ENCODE results near the gene TYK2.
"Not testable (repeated sequence)": the region's sequence is repeated elsewhere in the genome, so short reads cannot be mapped to it uniquely, and the experiment has no call there.

Gene TYK2

DNA sequence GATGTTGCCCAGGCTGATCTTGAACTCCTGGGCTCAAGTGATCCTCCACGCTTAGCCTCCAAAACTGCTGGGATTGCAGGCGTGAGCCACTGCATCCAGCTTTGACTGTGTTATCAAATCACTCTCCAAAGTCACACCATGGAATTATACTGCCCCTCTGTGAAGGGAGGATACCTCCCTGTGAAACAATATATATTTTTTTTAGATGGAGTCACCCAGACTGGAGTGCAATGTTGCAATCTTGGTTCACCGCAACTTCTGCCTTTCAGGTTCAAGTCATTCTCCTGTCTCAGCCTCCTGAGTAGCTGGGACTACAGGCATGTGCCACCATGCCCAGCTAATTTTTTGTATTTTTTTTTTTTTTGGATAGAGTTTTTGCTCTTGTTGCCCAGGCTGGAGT is 7.7 kb downstream of the TYK2 start:
- no peak for DNase-seq (ENCODE audit: low spot score)

GRCh38 chr19:10368101-10368803 is 12.1 kb downstream of the TYK2 start:
- no peak for DNase-seq (ENCODE audit: low spot score)

DNA sequence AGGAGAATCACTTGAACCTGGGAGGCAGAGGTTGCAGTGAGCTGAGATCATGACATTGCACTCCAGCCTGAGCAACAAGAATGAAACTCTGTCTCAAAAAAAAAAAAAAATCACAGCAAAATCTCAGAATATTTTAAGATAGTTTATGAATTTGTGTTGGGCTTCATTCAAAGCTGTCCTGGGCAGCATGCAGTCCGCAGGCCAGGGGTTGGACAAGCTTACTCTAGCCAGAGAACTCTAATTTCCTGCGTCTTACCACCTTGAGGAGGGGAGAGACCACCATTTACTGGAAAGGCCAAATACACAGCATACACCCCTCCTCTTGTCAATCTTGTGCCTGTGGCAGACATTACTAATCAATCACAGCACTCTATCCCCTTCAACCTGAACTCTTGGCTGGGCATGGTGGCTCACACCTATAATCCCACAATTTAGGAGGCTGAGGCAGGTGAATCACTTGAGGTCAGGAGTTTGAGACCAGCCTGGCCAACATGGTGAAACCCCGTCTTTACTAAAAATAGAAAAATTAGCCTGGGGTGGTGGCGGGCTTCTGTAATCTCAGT is 13.3 kb downstream of the TYK2 start:
- DNase-seq (ENCODE audit: low spot score): not testable (repeated sequence)

- no peak for DNase-seq (ENCODE audit: low spot score)
These were observed 14.9 kb downstream of the TYK2 start for GRCh38 chr19:10365518-10365917.

DNA sequence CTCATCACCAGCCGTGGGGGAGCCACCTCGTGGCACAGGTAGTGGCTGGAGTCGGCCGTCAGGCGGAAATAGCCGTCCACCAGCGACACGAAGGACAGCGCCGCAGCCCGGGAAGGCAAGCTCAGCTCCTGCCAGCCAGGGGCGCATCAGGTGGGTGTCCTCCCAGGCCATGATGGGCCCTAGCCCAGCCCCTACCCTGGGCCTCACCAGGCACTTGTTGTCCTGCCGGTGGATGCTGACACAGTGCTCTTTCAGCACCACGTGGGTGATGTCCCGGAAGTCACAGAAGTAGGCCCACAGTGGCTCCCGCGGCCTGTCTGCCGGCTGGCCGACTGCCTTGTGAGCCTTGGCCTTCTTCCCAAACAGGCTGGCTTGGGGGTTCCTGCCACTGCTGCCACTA is 15.7 kb downstream of the TYK2 start:
- no peak for DNase-seq (ENCODE audit: low spot score)

GRCh38 chr19:10363789-10364281 is 16.5 kb downstream of the TYK2 start:
- no peak for DNase-seq (ENCODE audit: low spot score)

GRCh38 chr19:10362259-10362658 is 18.1 kb downstream of the TYK2 start:
- no peak for DNase-seq (ENCODE audit: low spot score)

GRCh38 chr19:10361569-10362011 is 18.8 kb downstream of the TYK2 start:
- no peak for DNase-seq (ENCODE audit: low spot score)

- no peak for DNase-seq (ENCODE audit: low spot score)
These were observed 23.9 kb downstream of the TYK2 start for GRCh38 chr19:10356431-10356830.

GRCh38 chr19:10353793-10354391 is 26.5 kb downstream of the TYK2 start:
- DNase-seq (ENCODE audit: low spot score): peak; percentile 95

- peak; percentile 92 for DNase-seq (ENCODE audit: low spot score)
These were observed 27.4 kb downstream of the TYK2 start for GRCh38 chr19:10352764-10353671.

GRCh38 chr19:10346509-10346908 is 33.9 kb downstream of the TYK2 start:
- no peak for DNase-seq (ENCODE audit: low spot score)

DNA sequence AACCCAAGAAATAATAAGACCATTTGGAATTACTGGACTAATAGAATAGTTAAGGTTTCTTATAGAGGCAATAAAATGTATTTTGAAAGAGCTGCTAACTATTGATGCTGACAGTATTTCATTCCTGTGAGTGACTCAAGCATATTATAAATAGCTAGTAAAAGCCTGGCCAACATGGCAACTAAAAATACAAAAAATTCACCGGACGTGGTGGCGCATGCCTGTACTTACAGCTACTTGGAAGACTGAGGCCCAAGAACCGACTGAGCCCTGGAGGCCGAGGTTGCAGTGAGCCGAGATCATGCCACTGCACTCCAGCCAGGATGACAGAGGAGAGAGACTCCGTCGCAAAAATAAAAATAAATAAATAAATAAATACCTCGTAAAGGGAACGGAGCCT is 35.6 kb downstream of the TYK2 start:
- DNase-seq (ENCODE audit: low spot score): no peak

DNA sequence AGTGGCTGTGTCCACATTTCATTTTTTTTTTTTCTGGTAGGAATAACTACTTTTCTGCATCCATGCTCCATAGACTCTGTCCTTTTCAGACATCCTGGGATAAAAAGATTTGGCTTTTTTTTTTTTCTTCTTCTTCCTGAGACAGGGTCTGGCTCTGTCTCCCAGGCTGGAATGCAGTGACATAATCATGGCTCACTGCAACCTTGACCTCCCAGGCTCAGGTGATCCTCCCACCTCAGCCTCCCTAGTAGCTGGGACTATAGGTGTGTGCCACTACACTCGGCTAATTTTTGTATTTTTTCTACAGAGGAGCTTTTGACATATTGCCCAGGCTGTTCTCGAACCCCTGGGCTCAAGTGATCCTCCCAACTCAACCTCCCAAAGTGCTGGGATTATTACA is 36.9 kb downstream of the TYK2 start:
- DNase-seq (ENCODE audit: low spot score): no peak

DNA sequence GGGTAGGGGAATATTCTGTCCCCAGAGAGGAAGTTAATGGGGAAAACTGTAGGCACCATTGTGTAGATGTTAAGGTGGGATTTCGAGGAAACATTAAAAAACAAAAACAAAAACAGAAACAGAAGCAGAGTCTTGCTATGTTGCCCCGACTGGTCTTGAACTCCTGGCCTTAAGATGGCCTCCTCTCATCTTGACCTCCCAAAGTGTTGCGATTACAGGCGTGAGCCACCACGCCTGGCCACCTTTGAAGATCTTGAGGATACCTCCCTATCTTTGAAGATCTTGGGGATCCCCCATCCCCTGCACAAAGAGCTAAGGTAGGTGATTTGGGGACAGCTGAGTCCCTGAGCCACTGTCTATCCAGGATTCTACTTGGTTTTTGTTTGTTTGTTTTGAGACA is 40.4 kb downstream of the TYK2 start:
- DNase-seq (ENCODE audit: low spot score): no peak

DNA sequence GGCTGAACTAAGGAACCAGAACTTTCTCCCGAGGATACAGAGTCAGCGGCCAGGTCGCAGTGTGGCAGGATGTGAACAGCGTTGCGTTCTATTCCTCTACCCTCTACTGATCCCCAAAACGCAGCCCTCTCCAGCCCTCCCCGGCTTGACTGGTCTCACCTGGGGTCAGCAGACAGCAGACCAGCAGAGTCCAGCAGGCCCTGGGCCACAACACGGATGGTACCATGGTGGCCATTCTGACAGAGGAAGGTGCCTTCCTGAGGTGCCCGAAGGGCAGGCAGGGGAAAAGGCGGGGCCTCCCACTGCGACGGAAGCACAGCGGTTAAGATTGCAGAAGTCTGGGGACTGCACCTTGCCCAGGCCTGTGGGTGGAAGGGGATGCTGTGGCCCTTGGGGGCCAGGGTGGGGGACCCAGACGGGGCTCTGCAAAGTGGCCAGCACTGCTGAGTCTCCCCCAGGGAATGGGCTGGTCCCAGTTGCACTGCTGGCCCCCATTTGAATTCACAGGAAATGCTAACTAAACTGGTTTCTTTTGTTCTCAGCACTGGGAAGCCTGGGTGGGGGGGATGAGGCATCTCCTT is 40.9 kb downstream of the TYK2 start, which contains the start of gene ICAM3:
ICAM3 (minus strand) TSS at position 245 of the 581 bp plus-strand sequence; CDS start at position 235, 10 bp downstream.
- DNase-seq (ENCODE audit: low spot score): no peak

DNA sequence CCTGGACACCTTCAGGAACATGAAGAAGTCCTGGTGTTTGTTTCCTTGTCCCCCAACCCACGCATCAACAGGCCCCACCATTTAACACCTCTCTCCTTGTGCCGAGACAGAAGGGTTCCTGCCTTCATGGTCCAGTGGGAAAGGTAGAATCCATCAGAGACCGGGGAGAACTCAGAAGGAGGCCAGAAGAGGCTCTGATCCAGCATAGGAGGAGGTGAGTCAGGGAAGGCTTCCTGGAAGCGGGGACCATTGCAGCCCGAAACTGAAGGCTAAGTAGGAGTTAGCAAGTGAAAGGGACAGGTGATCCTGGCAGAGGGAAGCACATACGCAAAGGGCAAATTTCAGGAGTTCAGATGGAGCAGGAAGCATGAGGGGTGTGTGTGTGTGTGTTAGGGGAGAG is 41.4 kb downstream of the TYK2 start:
- no peak for DNase-seq (ENCODE audit: low spot score)

DNA sequence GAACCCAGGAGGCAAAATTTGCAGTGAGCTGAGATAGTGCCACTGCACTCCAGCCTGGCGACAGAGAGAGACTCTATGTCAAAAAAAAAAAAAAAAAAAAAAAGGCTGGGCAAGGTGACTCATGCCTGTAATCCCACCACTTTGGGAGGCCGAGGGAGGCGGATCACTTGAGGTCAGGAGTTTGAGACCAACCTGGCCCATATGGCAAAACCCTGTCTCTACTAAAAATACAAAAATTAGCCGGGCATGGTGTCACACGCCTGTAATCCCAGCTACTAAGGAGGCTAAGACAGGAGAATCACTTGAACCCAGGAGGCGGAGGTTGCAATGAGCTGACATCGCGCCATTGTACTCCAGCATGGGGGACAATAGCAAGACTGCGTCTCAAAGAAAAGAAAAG is 43.6 kb downstream of the TYK2 start:
- DNase-seq (ENCODE audit: low spot score): not testable (repeated sequence)

DNA sequence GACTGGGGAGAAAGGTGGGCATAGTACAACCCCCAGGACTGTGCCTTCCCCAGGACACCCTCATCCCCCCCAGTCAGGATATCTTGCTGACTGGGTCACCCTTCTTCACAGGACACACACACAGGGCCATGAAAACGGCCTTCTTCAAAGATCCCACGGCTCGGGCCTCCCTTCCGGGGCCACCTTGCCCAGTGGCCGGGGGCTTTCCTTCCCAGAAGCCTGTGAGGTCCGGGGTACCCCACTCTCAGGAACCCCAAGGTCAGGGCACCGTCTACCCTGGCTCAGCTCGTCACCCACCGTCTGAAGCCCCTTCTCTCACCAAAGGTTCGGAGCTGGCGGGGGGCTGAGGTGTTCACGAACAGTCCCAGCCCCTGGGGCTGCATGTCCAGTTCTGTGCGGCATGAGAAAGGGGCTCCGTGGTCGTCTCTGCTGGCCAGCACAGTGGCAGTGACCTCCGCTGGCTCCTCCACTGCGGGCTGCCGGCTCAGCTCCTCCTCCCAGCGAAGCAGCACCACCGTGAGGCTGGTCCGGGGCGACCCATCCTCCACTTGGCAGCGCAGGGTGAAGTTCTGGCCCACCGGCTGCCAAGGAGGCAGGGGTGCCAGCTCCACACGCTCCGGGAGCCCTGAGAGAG is 44.9 kb downstream of the TYK2 start:
- no peak for DNase-seq (ENCODE audit: low spot score)

GRCh38 chr19:10334588-10335351 is 45.6 kb downstream of the TYK2 start:
- peak; percentile 95 for DNase-seq (ENCODE audit: low spot score)
